Measurements from ENCODE around the gene CKS1B.
"Not testable (repeated sequence)": the region's sequence is repeated elsewhere in the genome, so short reads cannot be mapped to it uniquely, and the experiment has no call there.

The CKS1B gene

DNA sequence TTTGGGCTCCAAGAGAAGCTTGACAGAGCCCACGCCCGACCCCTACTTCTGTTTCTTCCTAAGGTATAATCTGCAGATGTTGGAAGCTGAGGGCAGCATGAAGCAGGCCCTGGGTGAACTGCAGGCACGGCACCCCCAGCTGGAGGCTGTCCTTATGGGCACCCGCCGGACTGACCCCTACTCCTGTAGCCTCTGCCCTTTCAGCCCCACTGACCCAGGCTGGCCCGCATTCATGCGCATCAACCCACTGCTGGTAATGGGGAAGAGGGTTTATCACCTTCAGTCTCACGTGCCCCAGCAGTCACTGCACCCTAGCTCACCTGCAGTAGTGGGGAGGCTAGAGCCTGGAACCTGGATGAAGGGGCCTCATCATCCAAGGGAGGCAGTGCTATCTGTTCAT lies 15.8 kb downstream of the CKS1B start:
- TF ChIP-seq, protein P1, sequence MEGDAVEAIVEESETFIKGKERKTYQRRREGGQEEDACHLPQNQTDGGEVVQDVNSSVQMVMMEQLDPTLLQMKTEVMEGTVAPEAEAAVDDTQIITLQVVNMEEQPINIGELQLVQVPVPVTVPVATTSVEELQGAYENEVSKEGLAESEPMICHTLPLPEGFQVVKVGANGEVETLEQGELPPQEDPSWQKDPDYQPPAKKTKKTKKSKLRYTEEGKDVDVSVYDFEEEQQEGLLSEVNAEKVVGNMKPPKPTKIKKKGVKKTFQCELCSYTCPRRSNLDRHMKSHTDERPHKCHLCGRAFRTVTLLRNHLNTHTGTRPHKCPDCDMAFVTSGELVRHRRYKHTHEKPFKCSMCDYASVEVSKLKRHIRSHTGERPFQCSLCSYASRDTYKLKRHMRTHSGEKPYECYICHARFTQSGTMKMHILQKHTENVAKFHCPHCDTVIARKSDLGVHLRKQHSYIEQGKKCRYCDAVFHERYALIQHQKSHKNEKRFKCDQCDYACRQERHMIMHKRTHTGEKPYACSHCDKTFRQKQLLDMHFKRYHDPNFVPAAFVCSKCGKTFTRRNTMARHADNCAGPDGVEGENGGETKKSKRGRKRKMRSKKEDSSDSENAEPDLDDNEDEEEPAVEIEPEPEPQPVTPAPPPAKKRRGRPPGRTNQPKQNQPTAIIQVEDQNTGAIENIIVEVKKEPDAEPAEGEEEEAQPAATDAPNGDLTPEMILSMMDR (IDR thresholded peaks at IDR 0.05; ENCODE audit: insufficient read depth, missing control alignments): no peak
- FAIRE-seq (no peak), DNase-seq (ENCODE audit: insufficient read length, low spot score) (no peak)

DNA sequence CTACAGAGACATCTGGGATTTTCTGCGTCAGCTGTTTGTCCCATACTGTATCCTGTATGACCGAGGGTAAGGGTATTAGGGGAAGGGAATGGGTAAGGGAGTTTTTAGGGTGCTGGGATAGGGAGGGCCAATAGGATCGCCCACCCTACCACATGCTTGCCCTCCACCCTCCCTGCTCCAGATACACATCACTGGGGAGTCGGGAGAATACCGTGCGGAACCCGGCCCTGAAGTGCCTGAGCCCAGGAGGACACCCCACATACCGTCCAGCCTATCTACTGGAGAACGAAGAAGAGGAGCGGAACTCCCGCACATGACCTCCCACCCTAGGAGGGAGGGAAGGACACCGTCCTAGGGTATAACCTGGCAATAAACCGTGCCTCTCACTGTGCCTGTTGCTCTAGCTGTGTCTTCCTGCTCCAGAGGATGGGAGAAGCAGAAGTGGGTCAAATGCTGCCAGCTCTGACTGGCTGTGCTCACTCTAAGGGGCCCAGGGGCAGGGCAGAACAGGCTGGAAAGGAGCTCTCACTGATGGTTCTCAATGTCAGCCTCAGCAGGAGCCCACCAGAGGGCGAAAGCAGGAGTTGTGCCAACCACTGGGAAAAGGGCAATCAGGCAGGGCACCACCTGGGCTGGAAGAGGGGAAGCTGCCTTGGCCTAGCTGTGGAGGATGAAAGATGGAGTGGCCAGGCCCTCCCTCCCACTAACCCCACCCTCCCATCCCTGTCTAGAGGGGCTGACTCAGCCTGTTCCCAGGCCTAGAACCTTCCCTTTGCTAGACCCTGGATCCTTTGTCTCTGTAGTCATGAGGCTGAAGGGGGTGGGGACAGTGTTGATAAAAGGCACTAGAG lies 18.5 kb downstream of the CKS1B start:
- TF ChIP-seq, protein P1 (IDR thresholded peaks at IDR 0.05; ENCODE audit: insufficient read depth, missing control alignments): peak; percentile 34
- FAIRE-seq: no peak
- no peak for DNase-seq (ENCODE audit: insufficient read length, low spot score)

DNA sequence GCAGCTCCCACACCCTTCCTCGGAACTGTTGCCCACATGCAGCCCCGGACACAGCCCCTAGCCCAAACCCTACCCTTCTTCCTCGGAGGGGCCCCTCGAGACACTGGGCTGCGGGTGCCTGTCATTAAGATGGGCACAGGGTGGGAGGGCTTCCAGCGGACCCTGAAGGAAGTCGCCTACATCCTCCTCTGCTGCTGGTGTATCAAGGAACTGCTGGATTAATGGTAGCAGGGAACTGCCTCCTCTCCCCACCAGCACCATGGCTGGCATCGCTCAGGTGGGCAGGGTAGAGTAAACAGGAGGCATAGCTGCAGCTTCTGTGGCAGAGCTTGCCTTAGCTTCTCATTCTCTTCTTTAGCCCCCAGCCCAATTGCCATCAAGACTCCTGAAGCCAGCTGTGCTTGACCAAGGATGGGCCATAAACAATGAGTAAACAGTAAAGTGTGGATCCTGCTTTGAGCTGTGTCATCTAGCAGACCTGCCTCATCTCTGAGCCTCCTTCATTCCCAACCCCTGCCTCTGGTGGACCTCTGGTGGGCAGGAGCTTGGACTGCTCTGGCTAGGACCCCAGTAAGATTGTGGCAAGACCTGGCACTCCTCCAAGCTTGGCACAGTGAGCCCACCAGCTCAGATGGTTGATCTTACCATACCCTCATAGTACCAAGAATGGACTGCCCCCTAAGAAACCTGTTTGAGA lies 19.2 kb downstream of the CKS1B start, which contains the start of gene LENEP:
LENEP (plus strand) TSS at position 15 of the 697 bp plus-strand sequence; CDS start at position 37, 22 bp downstream.
- DNase-seq (ENCODE audit: insufficient read length, low spot score) (no peak), FAIRE-seq (no peak)
- TF ChIP-seq, protein P1 (IDR thresholded peaks at IDR 0.05; ENCODE audit: insufficient read depth, missing control alignments): no peak

DNA sequence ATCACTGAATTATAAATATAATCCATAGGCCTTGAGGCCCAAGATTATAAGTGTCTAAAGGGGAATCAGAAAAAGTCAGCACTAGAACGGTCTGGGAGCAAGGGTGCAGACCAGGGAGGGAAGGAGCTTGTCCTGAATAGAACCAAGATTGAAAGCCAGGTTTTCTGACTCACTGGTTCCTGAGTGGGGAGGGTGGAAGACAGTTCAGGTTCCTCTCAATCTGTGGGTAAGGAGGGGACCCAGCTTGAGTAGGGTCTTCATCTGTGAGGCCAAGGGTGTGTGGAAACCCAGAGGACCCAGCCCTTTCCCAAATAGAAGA lies 19.7 kb downstream of the CKS1B start:
- DNase-seq (ENCODE audit: insufficient read length, low spot score): no peak
- TF ChIP-seq, protein P1 (IDR thresholded peaks at IDR 0.05; ENCODE audit: insufficient read depth, missing control alignments): no peak
- no peak for FAIRE-seq

DNA sequence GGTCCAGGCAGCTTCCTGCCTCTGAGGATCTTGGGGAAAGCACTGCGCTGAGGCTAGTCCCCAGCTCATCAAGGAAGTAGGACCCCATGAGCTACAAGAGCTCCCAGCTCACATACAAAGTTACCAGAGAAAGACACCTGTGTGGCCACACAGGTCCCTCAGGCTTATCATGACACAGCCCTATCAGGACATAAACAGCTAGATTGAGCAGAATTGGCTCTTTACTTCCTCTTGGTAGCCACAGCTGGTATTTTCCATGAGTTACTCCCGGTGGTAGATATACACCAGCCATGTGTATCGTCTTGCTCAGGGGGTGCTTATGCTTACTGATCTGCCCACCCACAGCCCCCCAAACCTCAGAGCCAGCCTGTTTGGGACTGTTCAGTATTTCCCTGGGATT lies 20.1 kb downstream of the CKS1B start:
- DNase-seq (ENCODE audit: insufficient read length, low spot score): no peak
- FAIRE-seq: no peak

DNA sequence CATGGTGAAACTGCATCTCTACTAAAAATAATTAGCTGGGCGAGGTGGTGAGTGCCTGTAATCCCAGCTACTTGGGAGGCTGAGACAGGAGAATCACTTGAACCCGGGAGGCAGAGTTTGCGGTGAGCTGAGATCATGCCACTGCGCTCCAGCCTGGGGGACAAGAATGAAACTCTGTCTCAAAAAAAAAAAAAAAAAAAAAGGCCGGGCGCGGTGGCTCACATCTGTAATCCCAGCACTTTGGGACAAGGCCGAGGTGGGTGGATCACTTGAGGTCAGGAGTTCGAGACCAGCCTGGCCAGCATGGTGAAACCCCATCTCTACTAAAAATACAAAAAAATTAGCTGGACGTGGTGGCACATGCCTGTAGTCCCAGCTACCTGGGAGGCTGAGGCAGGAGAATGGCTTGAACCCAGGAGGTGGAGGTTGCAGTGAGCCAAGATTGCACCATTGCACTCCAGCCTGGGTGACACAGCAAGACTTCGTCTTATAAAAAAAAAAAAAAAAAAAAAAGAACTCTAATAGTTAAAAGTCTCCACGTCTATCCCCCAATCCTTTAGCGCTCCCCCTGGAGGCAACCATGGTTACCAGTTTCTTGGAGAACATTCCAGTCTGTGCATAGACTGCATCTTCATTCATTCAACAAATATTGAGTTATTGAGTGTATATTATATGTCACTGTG lies 21.0 kb downstream of the CKS1B start:
- DNase-seq (ENCODE audit: insufficient read length, low spot score); FAIRE-seq: not testable (repeated sequence)
- TF ChIP-seq, protein P1 (IDR thresholded peaks at IDR 0.05; ENCODE audit: insufficient read depth, missing control alignments): peak; percentile 59

More for the DNA sequence above, 20.1 kb downstream of the CKS1B start:
- TF ChIP-seq, protein P1 (IDR thresholded peaks at IDR 0.05; ENCODE audit: insufficient read depth, missing control alignments): no peak

Data from D721Med (cell line).